HepG2 (cell line): ENCODE measurements around the gene FFAR1. TPM values are rescaled to one million over a fixed set of nuclear protein-coding genes. Genes with fewer than 3 reads are reported as not detected.

Source experiments
- EHMT2 ChIP-seq: fragments of 200-600 bp; sonication (generic); IDR thresholded peaks from 2 replicates; pipeline ENCODE4 v1.7.0; 2017; ENCODE audit warnings: antibody characterized with exemption, low read depth, low read length, borderline replicate concordance
- KLF16 ChIP-seq, 2 experiments: sonication (generic) in 1 of 2; formaldehyde crosslinking in 1 of 2; IDR thresholded peaks; 2 replicates each; pipeline versions ENCODE4 v1.6.1 to v1.8.0; 2016 to 2023; ENCODE audit warnings: missing genetic modification reagents in 2 of 2, missing compliant biosample characterization in 1 of 2
- PAF1 ChIP-seq: IDR thresholded peaks from 2 replicates; pipeline ENCODE4 v1.6.1; 2016; ENCODE audit warnings: missing genetic modification reagents, missing compliant biosample characterization
- TAF15 ChIP-seq: fragments of 200-400 bp; formaldehyde crosslinking; IDR thresholded peaks from one replicate; pipeline ENCODE4 v1.6.1; 2018; ENCODE audit warnings: mild to moderate bottlenecking, low read depth, low read length; ENCODE audit not compliant: poor library complexity, severe bottlenecking
- ZNF337 ChIP-seq: sonication (generic); formaldehyde crosslinking; IDR thresholded peaks from 2 replicates; pipeline ENCODE4 v1.5.1; 2020; ENCODE audit warnings: missing genetic modification reagents, low read depth, mild to moderate bottlenecking, borderline replicate concordance
- polyA plus RNA-seq, 8 experiments: library from polyadenylated mRNA; depleted of rRNA in 3 of 8; stranded (reverse) in 7 of 8; unstranded in 1 of 8; fragments of >200 nt; fragmentation: Illumina TruSeq in 4 of 8; extraction: Trizol in 4 of 8; gene quantifications; 2 replicates each; pipeline versions ENCODE4 v1.2.1 to v1.2.3, GENCODE V29; 2011 to 2016; ENCODE audit warnings: low read depth in 4 of 8, missing spikeins in 1 of 8, mixed read lengths in 1 of 8; ENCODE audit not compliant: insufficient read depth in 1 of 8
- total RNA-seq, 5 experiments: library from RNA; depleted of rRNA; stranded (reverse); fragments of >200 nt; fragmentation: Illumina TruSeq; extraction: Trizol; gene quantifications; 2 replicates each; pipeline ENCODE4 v1.2.3, GENCODE V29; 2016; ENCODE audit warnings: low read depth in 1 of 5
- TF ChIP-seq, protein P1 (sequence below), 2 experiments: IDR thresholded peaks; 2 replicates each; pipeline ENCODE4 v1.6.1; 2011 to 2012; ENCODE audit warnings: low read length in 2 of 2, borderline replicate concordance in 1 of 2, low read depth in 1 of 2, mild to moderate bottlenecking in 1 of 2, moderate library complexity in 1 of 2
- TF ChIP-seq, protein P2 (sequence below): sonication (generic); formaldehyde crosslinking; IDR thresholded peaks from 2 replicates; pipeline ENCODE4 v1.5.0; 2020; ENCODE audit warnings: mild to moderate bottlenecking, missing genetic modification reagents, moderate library complexity
- TF ChIP-seq, protein P3 (sequence below): IDR thresholded peaks from 2 replicates; pipeline ENCODE4 v1.6.1; 2012; ENCODE audit warnings: inconsistent platforms

The FFAR1 gene
- total and polyA plus RNA-seq, 2 of the 13 experiments (the other 11 are each of a cell fraction or from before 2014, with no cell fraction given): not detected

DNA sequence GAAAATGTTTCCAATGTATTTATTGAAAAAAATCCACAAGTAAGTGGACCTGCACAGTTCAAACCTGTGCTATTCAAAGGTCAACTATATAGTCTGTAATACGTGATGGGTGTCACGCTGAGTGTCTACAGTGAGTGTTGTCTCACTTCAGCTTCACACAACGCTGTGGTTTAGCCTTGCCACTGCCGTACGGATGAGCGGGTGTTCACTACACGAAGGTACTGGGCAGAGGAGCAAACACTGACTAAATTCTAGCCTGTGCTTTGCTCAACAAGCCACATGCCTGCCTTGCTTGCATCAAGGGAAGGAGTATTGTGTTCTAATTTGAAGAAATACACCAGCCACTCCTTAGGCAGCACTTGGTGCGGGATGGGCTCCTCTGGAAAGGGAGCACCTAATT is 7.2 kb downstream of the FFAR1 start (continued):
- TF ChIP-seq, protein P1, sequence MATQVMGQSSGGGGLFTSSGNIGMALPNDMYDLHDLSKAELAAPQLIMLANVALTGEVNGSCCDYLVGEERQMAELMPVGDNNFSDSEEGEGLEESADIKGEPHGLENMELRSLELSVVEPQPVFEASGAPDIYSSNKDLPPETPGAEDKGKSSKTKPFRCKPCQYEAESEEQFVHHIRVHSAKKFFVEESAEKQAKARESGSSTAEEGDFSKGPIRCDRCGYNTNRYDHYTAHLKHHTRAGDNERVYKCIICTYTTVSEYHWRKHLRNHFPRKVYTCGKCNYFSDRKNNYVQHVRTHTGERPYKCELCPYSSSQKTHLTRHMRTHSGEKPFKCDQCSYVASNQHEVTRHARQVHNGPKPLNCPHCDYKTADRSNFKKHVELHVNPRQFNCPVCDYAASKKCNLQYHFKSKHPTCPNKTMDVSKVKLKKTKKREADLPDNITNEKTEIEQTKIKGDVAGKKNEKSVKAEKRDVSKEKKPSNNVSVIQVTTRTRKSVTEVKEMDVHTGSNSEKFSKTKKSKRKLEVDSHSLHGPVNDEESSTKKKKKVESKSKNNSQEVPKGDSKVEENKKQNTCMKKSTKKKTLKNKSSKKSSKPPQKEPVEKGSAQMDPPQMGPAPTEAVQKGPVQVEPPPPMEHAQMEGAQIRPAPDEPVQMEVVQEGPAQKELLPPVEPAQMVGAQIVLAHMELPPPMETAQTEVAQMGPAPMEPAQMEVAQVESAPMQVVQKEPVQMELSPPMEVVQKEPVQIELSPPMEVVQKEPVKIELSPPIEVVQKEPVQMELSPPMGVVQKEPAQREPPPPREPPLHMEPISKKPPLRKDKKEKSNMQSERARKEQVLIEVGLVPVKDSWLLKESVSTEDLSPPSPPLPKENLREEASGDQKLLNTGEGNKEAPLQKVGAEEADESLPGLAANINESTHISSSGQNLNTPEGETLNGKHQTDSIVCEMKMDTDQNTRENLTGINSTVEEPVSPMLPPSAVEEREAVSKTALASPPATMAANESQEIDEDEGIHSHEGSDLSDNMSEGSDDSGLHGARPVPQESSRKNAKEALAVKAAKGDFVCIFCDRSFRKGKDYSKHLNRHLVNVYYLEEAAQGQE (IDR thresholded peaks at IDR 0.05; ENCODE audit: borderline replicate concordance in 1 of 2, low read depth in 1 of 2, low read length in 2 of 2): no peak
- TF ChIP-seq TAF15: no peak
- TF ChIP-seq, protein P2, sequence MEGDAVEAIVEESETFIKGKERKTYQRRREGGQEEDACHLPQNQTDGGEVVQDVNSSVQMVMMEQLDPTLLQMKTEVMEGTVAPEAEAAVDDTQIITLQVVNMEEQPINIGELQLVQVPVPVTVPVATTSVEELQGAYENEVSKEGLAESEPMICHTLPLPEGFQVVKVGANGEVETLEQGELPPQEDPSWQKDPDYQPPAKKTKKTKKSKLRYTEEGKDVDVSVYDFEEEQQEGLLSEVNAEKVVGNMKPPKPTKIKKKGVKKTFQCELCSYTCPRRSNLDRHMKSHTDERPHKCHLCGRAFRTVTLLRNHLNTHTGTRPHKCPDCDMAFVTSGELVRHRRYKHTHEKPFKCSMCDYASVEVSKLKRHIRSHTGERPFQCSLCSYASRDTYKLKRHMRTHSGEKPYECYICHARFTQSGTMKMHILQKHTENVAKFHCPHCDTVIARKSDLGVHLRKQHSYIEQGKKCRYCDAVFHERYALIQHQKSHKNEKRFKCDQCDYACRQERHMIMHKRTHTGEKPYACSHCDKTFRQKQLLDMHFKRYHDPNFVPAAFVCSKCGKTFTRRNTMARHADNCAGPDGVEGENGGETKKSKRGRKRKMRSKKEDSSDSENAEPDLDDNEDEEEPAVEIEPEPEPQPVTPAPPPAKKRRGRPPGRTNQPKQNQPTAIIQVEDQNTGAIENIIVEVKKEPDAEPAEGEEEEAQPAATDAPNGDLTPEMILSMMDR (CRISPR knock-in tag): 0 out of 2 replicates have a peak, but pooled peaks have one; percentile 3
- TF ChIP-seq KLF16 (CRISPR knock-in tag; IDR thresholded peaks at IDR 0.05): no peak
- TF ChIP-seq EHMT2: no peak
- no peak for TF ChIP-seq PAF1
- TF ChIP-seq, protein P3, sequence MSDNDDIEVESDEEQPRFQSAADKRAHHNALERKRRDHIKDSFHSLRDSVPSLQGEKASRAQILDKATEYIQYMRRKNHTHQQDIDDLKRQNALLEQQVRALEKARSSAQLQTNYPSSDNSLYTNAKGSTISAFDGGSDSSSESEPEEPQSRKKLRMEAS: 0 out of 2 replicates have a peak, but pooled peaks have one; percentile 54
- no peak for TF ChIP-seq ZNF337 (CRISPR knock-in tag)
